ENCODE data around the gene GABRR3.

Gene GABRR3

DNA sequence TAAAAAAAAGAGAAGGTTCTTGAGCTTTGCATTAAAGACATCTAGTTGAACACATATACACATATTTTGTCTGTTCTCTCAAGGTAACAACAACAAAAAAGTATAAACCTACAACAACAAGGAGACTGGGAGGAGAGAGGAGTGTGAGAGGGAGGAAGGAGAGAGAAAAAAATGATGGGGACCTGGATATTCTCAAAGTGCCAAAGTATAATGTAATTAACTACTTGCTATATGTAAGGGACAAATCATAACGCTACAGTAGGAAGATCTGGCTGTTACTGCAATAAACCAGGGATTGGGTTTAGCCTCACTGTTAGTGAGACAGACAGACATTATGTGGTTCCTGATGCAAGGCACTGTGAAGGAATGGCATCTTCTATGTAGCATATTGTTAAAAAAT lies 14.2 kb upstream of the GABRR3 start:
- no peak for DNase-seq (ENCODE audit: low spot score)
- TF ChIP-seq, protein P1, sequence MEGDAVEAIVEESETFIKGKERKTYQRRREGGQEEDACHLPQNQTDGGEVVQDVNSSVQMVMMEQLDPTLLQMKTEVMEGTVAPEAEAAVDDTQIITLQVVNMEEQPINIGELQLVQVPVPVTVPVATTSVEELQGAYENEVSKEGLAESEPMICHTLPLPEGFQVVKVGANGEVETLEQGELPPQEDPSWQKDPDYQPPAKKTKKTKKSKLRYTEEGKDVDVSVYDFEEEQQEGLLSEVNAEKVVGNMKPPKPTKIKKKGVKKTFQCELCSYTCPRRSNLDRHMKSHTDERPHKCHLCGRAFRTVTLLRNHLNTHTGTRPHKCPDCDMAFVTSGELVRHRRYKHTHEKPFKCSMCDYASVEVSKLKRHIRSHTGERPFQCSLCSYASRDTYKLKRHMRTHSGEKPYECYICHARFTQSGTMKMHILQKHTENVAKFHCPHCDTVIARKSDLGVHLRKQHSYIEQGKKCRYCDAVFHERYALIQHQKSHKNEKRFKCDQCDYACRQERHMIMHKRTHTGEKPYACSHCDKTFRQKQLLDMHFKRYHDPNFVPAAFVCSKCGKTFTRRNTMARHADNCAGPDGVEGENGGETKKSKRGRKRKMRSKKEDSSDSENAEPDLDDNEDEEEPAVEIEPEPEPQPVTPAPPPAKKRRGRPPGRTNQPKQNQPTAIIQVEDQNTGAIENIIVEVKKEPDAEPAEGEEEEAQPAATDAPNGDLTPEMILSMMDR (IDR thresholded peaks at IDR 0.05): no peak
- no peak overlapping the region for H3K4me3 ChIP-seq
- H3K27ac ChIP-seq: no peak overlapping the region

GRCh38 chr3:98048586-98048985 lies 13.5 kb upstream of the GABRR3 start:
- Histone ChIP-seq H3K27ac (no peak overlapping the region), H3K4me3 (no peak overlapping the region)
- TF ChIP-seq, protein P1 (IDR thresholded peaks at IDR 0.05): no peak
- no peak for DNase-seq (ENCODE audit: low spot score)

- Histone ChIP-seq H3K27ac (no peak overlapping the region), H3K4me3 (no peak overlapping the region)
- TF ChIP-seq, protein P1 (IDR thresholded peaks at IDR 0.05): no peak
- no peak for DNase-seq (ENCODE audit: low spot score)
These were observed 6.2 kb upstream of the GABRR3 start for GRCh38 chr3:98041350-98041749.

- peak overlapping the region; percentile 62 for H3K4me3 ChIP-seq
- no peak overlapping the region for H3K27ac ChIP-seq
- peak; percentile 75 for DNase-seq (ENCODE audit: low spot score)
- TF ChIP-seq, protein P1 (IDR thresholded peaks at IDR 0.05): peak; percentile 87
These were observed 4.4 kb upstream of the GABRR3 start for GRCh38 chr3:98039322-98040024.

DNA sequence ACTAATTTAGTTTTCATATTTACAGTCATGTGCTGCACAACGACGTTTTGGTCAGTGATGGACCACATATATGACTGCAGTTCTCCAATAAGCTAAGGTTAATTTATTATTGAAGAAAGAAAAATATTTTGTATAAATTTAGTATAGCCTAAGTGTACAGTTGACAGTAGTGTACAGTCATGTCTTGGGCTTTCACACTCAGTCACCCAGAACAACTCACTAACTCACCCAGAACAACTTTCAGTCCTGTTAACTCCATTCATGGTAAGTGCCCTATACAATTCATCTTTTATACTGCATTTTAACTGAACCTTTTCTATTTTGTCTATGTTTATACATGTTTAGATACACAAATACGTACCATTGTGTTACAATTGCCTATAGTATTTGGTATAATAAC lies 3.8 kb upstream of the GABRR3 start:
- Histone ChIP-seq H3K4me3 (no peak overlapping the region), H3K27ac (no peak overlapping the region)
- TF ChIP-seq, protein P1 (IDR thresholded peaks at IDR 0.05): no peak
- no peak for DNase-seq (ENCODE audit: low spot score)

GRCh38 chr3:98038286-98038685 lies 3.2 kb upstream of the GABRR3 start:
- TF ChIP-seq, protein P1 (IDR thresholded peaks at IDR 0.05): no peak

DNA sequence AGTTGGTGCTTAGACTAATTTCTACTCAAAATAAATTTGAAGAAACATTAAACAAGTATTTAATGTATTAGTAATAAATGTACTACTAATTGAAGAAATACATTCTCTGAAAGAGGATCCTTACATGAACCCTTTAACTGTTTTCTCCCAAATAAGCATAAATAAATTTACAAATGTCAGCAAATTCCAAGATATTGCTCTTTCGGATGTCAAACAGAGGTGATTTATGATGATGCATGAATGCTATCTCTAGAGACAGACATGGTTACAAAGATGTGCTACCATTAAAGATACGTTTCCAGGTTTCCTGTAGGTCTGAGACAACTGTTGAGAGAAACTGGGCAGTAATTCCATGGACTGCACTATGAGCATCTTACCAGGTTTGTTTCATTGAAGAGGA lies 629 bp downstream of the GABRR3 start:
- no peak overlapping the region for H3K27ac ChIP-seq
- no peak overlapping the region for H3K4me3 ChIP-seq
- no peak for DNase-seq (ENCODE audit: low spot score)
- TF ChIP-seq, protein P1 (IDR thresholded peaks at IDR 0.05): no peak

More at GRCh38 chr3:98038286-98038685, 3.2 kb upstream of the GABRR3 start:
- H3K4me3 ChIP-seq: no peak overlapping the region
- DNase-seq (ENCODE audit: low spot score): no peak
- no peak overlapping the region for H3K27ac ChIP-seq

All from coronary artery (tissue), 2 donors.